Testis (tissue), 2 donors: ENCODE data around the gene PSG6.

ENCODE experiments used
- POLR2A ChIP-seq: fragments of 450-650 bp; IDR thresholded peaks from one replicate; pipeline ENCODE4 v1.6.1; 2017; ENCODE audit warnings: antibody characterized with exemption, mild to moderate bottlenecking, moderate library complexity
- TF ChIP-seq, protein P1 (sequence below), 3 experiments: fragments of 450-650 bp in 2 of 3; fragments of 200-600 bp in 1 of 3; sonication (generic) in 1 of 3; IDR thresholded peaks; one replicate each; pipeline ENCODE4 v1.5.1; 2016 to 2019; ENCODE audit warnings: antibody characterized with exemption in 3 of 3, mild to moderate bottlenecking in 2 of 3, moderate library complexity in 1 of 3

DNA sequence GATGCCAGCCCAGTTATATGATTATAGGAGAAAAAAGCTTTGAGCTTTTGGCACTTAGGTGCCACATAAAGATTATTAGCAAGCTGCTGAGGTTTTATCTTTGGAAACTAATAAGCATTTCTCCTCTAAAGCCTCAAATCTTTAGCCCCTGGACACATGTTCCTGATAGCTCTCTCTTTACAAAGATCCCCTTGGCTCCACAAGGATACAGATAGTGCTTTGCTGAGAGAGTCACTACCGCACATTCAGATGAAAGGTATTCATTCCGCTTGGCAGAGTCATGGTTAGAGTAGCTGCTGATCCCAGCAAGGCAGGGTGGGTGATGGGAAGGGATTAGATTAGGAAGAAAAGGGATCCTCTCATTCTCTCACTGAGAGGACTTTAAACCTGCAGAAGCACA lies 47.5 kb upstream of the PSG6 start:
- TF ChIP-seq, protein P1, sequence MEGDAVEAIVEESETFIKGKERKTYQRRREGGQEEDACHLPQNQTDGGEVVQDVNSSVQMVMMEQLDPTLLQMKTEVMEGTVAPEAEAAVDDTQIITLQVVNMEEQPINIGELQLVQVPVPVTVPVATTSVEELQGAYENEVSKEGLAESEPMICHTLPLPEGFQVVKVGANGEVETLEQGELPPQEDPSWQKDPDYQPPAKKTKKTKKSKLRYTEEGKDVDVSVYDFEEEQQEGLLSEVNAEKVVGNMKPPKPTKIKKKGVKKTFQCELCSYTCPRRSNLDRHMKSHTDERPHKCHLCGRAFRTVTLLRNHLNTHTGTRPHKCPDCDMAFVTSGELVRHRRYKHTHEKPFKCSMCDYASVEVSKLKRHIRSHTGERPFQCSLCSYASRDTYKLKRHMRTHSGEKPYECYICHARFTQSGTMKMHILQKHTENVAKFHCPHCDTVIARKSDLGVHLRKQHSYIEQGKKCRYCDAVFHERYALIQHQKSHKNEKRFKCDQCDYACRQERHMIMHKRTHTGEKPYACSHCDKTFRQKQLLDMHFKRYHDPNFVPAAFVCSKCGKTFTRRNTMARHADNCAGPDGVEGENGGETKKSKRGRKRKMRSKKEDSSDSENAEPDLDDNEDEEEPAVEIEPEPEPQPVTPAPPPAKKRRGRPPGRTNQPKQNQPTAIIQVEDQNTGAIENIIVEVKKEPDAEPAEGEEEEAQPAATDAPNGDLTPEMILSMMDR (IDR thresholded peaks at IDR 0.05) = no peak
- no peak for TF ChIP-seq POLR2A
